HepG2 (cell line): ENCODE data around the gene ARSB. TPM values are rescaled to one million over a fixed set of nuclear protein-coding genes. Genes with fewer than 3 reads are reported as not detected.

Experiments
- ATAC-seq: fragments of 200-7000 bp; cut with Tn5 transposase; 3 replicates; pipeline ENCODE4 v1.9.1; 2020; ENCODE audit warnings: mild to moderate bottlenecking, moderate library complexity
- BruUV-seq: library from RNA; stranded (reverse); fragments of 400-500 nt; replicated peaks from 2 replicates; lab custom pipeline; 2021; lab: Mats Ljungman, UMichigan
- CTCF ChIA-PET: fragments of 300-600 bp; formaldehyde crosslinking; extraction: SDS; loops from one replicate; lab custom pipeline; 2021; ENCODE audit warnings: low total read pairs, inconsistent platforms, low intra/inter-chr PET ratio; lab: Yijun Ruan, JAX
- POLR2A ChIA-PET: fragments of 350-600 bp; sonication (Branson Sonifier 250); formaldehyde crosslinking; loops from one replicate; lab custom pipeline; 2020; ENCODE audit warnings: antibody characterized with exemption, inconsistent platforms; lab: Yijun Ruan, JAX
- DNase-seq: peaks from one replicate; pipeline ENCODE4 v3.0.0-alpha.2; 2015; ENCODE audit warnings: low spot score
- FAIRE-seq: peaks from 3 replicates; lab custom pipeline; 2011; peaks lifted over from hg19 to GRCh38; lab: Jason Lieb, UNC
- H2AFZ ChIP-seq: one replicate; pipeline ENCODE4 v1.6.1; 2011; ENCODE audit warnings: low read length, inconsistent platforms
- H3K27ac ChIP-seq: fragments of 300-600 bp; 3 replicates; pipeline ENCODE4 v1.8.0; 2011; ENCODE audit warnings: mixed run types, mild to moderate bottlenecking, mixed read lengths, low read length, inconsistent platforms; ENCODE audit not compliant: insufficient read depth; ENCODE audit errors: extremely low read length
- H3K27me3 ChIP-seq, 2 experiments: fragments of 200-600 bp in 1 of 2; 2 replicates in 1 of 2; 3 replicates in 1 of 2; pipeline versions ENCODE4 v1.6.0 to v1.8.0; 2011; ENCODE audit warnings: low read length in 2 of 2, mild to moderate bottlenecking in 2 of 2, moderate library complexity in 2 of 2, inconsistent platforms in 1 of 2; ENCODE audit not compliant: insufficient read depth in 2 of 2, control insufficient read depth in 1 of 2
- H3K36me3 ChIP-seq, 2 experiments: fragments of 200-600 bp in 1 of 2; replicated peaks in 1 of 2; 2 replicates in 1 of 2; 3 replicates in 1 of 2; pipeline versions ENCODE4 v1.5.1 to v1.8.0; 2011; ENCODE audit warnings: low read length in 2 of 2, inconsistent platforms in 1 of 2; ENCODE audit not compliant: insufficient read depth in 2 of 2, control insufficient read depth in 1 of 2
- H3K4me1 ChIP-seq: 2 replicates; pipeline ENCODE4 v1.5.1; 2012; ENCODE audit warnings: low read length, inconsistent platforms; ENCODE audit not compliant: insufficient read depth
- H3K4me2 ChIP-seq: 2 replicates; pipeline ENCODE4 v1.6.0; 2011; ENCODE audit warnings: low read depth, low read length, inconsistent platforms
- H3K4me3 ChIP-seq, 3 experiments: fragments of 200-600 bp in 1 of 3; sonication (generic), shearing (Covaris generic) in 1 of 3; replicated peaks in 1 of 3; 2 replicates each; pipeline ENCODE4 v1.5.1; 2011 to 2016; ENCODE audit warnings: low read length in 3 of 3, inconsistent platforms in 2 of 3, low read depth in 2 of 3, mild to moderate bottlenecking in 2 of 3, control low read depth in 1 of 3, mixed read lengths in 1 of 3; ENCODE audit not compliant: insufficient read depth in 1 of 3
- H3K79me2 ChIP-seq: one replicate; pipeline ENCODE4 v1.6.1; 2011; ENCODE audit warnings: low read length, inconsistent platforms; ENCODE audit not compliant: insufficient read depth
- H3K9ac ChIP-seq: 2 replicates; pipeline ENCODE4 v1.6.0; 2011; ENCODE audit warnings: mild to moderate bottlenecking, low read depth, low read length, inconsistent platforms; ENCODE audit not compliant: insufficient read depth
- H3K9me3 ChIP-seq: 2 replicates; pipeline ENCODE4 v1.5.1; 2012; ENCODE audit warnings: mild to moderate bottlenecking, low read length
- H4K20me1 ChIP-seq: 2 replicates; pipeline ENCODE4 v1.6.0; 2011; ENCODE audit warnings: inconsistent platforms, mild to moderate bottlenecking, low read length, moderate library complexity; ENCODE audit not compliant: insufficient read depth
- AGO1 ChIP-seq: fragments of 200-400 bp; formaldehyde crosslinking; IDR thresholded peaks from 2 replicates; pipeline ENCODE4 v1.6.1; 2017; ENCODE audit warnings: mild to moderate bottlenecking, low read depth, low read length, moderate library complexity; ENCODE audit not compliant: poor library complexity, severe bottlenecking
- FOSL1 ChIP-seq: sonication (generic); formaldehyde crosslinking; IDR thresholded peaks from 2 replicates; pipeline ENCODE4 v1.9.0; 2021; ENCODE audit warnings: missing genetic modification reagents, borderline replicate concordance
- JDP2 ChIP-seq: sonication (generic); formaldehyde crosslinking; IDR thresholded peaks from 2 replicates; pipeline ENCODE4 v1.8.1; 2022; ENCODE audit warnings: missing genetic modification reagents, borderline replicate concordance
- PCBP2 ChIP-seq: fragments of 200-400 bp; formaldehyde crosslinking; optimal IDR thresholded peaks from 2 replicates; pipeline ENCODE3; 2018; ENCODE audit warnings: low read length, low read depth; ENCODE audit not compliant: poor library complexity, severe bottlenecking
- POLR2AphosphoS5 ChIP-seq: IDR thresholded peaks from 2 replicates; pipeline ENCODE4 v1.6.1; 2012; ENCODE audit warnings: low read depth, low read length
- SRF ChIP-seq: IDR thresholded peaks from 2 replicates; pipeline ENCODE4 v1.6.1; 2011; ENCODE audit warnings: mild to moderate bottlenecking, low read depth, low read length, moderate library complexity
- ZNF362 ChIP-seq: sonication (generic); formaldehyde crosslinking; IDR thresholded peaks from 2 replicates; pipeline ENCODE4 v1.4.0; 2020; ENCODE audit warnings: missing genetic modification reagents, mild to moderate bottlenecking, borderline replicate concordance
- ZNF543 ChIP-seq: sonication (generic); formaldehyde crosslinking; IDR thresholded peaks from 2 replicates; pipeline ENCODE4 v1.4.0; 2020; ENCODE audit warnings: mild to moderate bottlenecking, missing genetic modification reagents
- WGBS: methylation state at CpG from one replicate; pipeline ENCODE4 v1.1.6; 2017; ENCODE audit warnings: low lambda C conversion rate; 5-methylcytosine and 5-hydroxymethylcytosine counted together
- in situ Hi-C: cut with HindIII; loops from 2 replicates; pipeline ENCODE4 v1.10.0; 2017; ENCODE audit warnings: low pct_unique_long_range_greater_than_20kb; ENCODE audit not compliant: extremely low pct_ligation_motif_present
- intact Hi-C: fragments of 100-400 bp; cut with micrococcal nuclease; formaldehyde crosslinking; loops from one replicate; pipeline ENCODE4 v1.10.0; 2022; ENCODE audit not compliant: unreplicated experiment
- polyA plus RNA-seq, 8 experiments: library from polyadenylated mRNA; depleted of rRNA in 3 of 8; stranded (reverse) in 7 of 8; unstranded in 1 of 8; fragments of >200 nt; fragmentation: Illumina TruSeq in 4 of 8; extraction: Trizol in 4 of 8; gene quantifications; 2 replicates each; pipeline versions ENCODE4 v1.2.1 to v1.2.3, GENCODE V29; 2011 to 2016; ENCODE audit warnings: low read depth in 4 of 8, missing spikeins in 1 of 8, mixed read lengths in 1 of 8; ENCODE audit not compliant: insufficient read depth in 1 of 8
- total RNA-seq, 5 experiments: library from RNA; depleted of rRNA; stranded (reverse); fragments of >200 nt; fragmentation: Illumina TruSeq; extraction: Trizol; gene quantifications; 2 replicates each; pipeline ENCODE4 v1.2.3, GENCODE V29; 2016; ENCODE audit warnings: low read depth in 1 of 5

ARSB gene
- total and polyA plus RNA-seq, 2 of the 13 experiments (the other 11 are each of a cell fraction or from before 2014, with no cell fraction given) = 52.6 to 66.4 TPM

GRCh38 chr5:79021753-79022152 lies 36.6 kb upstream of the ARSB start:
- Histone ChIP-seq H3K4me2 (no peak overlapping the region), H3K9ac (no peak overlapping the region), H4K20me1 (no peaks in the 10 kb centered on the region), H3K27ac (no peak overlapping the region), H3K4me1 (peaks cover 33% of the 10 kb centered on the region), H3K4me3 (no peak overlapping the region), H3K79me2 (no peaks in the 10 kb centered on the region), H3K27me3 (no peaks in the 10 kb centered on the region), H2AFZ (no peak overlapping the region), H3K36me3 (no peaks in the 10 kb centered on the region), H3K9me3 (no peaks in the 10 kb centered on the region)
- no peak for ATAC-seq
- intact Hi-C loops = loop anchor here (2.0 to 10.0 kb wide), 5 partner anchors 39 to 313 kb away; no protein-coding TSS in a partner anchor
- WGBS = 89% methylated on average over 4 of the region's 4 CpGs
- CTCF ChIA-PET = interaction anchor here (0.8 to 2.8 kb wide), 3 partner anchors 112 to 179 kb away, joined by 3 to 18 read pairs (median 10); no protein-coding TSS in a partner anchor
- DNase-seq = no peak
- POLR2A ChIA-PET = interaction anchor here (5.6 kb wide), 1 partner anchor 37 kb away, joined by 46 read pairs; the partner anchor contains the start of gene ARSB
- BruUV-seq = no TSS peak
- no peak for FAIRE-seq
- TF ChIP-seq POLR2AphosphoS5 (no peak), JDP2 (CRISPR knock-in tag) (no peak), AGO1 (no peak), FOSL1 (CRISPR knock-in tag) (no peak), PCBP2 (no peak), SRF (no peak), ZNF543 (CRISPR knock-in tag) (no peak), ZNF362 (CRISPR knock-in tag) (no peak)
- in situ Hi-C loops = loop anchor here (25.0 kb wide), 1 partner anchor 441 kb away; no protein-coding TSS in a partner anchor
